Activated CD8-positive, alpha-beta memory T cell treated with anti-CD3 and anti-CD28 coated beads, Interleukin-2, amount 50 U/mL, for 1 hour (primary cell): Measurements from ENCODE around the gene IFNAR2.

Experiments
- DNase-seq: peaks from one replicate; pipeline ENCODE4 v3.0.0-alpha.2; 2020; ENCODE audit errors: extremely low read depth

The IFNAR2 gene

GRCh38 chr21:33267250-33267649 is 37.5 kb downstream of the IFNAR2 start:
- DNase-seq, result no peak

DNA sequence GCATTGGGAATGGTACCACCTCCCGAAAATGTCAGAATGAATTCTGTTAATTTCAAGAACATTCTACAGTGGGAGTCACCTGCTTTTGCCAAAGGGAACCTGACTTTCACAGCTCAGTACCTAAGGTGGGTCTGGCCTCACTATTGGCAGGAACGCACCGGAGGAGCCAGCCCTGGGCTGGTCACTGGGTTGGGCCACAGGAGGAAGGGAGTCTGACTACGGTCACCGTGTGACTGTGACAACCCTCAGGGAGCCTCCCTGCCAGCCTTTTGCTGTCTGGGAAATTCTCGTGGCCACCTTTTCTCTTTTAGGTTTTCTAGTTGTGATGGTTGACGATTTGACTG is 38.6 kb downstream of the IFNAR2 start:
- DNase-seq, result no peak

DNA sequence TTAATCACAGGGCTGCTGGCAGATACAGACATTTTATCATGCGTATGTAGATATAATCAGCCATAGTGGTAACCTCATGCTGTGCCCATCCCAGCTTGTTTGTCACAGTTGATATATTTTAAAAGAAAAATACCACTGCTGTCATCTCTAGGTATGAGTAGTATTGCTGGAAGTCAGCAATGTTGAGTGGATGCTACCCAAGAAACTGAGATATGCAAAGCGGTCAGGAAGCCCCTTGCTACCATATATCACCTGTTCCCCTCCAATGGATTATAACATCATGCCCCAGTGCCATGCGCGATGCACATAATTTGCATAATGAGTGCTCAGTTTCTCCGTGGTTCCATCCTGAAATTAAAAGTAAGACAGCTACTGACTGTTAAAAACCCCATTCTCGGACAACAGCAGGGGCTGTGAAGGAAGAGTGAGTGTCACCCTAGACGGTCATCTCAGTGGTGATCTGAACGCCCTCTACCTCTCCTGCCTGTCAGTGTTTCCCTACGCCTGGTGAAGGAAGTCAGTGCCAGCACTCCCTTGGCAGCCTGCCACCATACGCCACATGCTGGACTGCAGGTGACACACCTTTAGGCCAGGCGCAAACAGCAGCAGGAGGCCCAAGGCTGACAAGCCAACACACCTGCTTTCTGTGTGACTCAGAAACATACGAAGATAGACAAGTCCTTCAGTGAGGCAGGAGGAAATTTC is 39.2 kb downstream of the IFNAR2 start:
- DNase-seq, result no peak

GRCh38 chr21:33270986-33271385 is 41.2 kb downstream of the IFNAR2 start:
- no peak for DNase-seq

- no peak for DNase-seq
Measured at GRCh38 chr21:33273044-33273443, 43.3 kb downstream of the IFNAR2 start.

DNA sequence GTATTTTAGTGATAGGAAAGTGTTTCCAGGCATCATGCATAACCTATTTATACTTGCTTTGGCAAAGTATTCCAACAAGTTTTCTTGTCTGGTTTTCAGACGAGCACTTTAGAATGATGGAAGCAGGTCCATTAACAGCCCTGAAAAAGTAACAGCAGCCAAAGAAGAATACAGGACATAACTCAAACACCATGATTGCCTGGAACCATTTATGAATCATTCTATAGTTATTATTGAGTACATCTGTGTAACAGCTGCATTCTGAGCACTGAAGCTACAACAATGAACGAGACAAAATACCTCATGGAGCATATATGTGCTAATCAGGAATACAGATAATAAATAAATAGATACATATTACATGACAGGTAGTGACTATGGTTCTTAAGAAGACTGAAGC is 49.0 kb downstream of the IFNAR2 start:
- no peak for DNase-seq

DNA sequence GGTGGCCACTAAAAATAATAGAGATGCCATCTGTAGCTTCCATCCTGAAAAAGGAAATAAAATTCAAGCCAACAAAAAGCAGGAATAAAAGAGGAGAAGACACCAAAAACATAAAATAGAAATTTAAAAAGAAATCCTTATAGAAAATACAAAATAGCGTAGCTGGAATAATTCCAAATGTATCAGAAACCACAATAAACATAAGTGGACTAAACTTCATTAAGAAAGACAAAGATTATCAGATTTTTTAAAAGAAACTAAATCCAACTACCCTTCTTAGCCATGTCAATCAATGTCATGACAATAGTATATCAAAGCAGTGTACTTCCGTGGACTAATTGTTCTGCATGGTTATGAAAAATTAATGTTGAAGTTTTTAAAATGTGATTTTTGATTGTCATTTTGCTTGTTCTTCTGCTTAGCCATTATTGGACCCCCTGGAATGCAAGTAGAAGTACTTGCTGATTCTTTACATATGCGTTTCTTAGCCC is 49.6 kb downstream of the IFNAR2 start:
- no peak for DNase-seq
